Measurements from ENCODE around the gene DEXI. TPM values are rescaled to one million over a fixed set of nuclear protein-coding genes. Genes with fewer than 3 reads are reported as not detected.

The DEXI gene
- total and polyA plus RNA-seq, 9 of the 15 experiments (the other 6 are each of a cell fraction or from before 2014, with no cell fraction given): 2.9 to 40.1 (median 22.0) TPM

GRCh38 chr16:10944249-10945064 lies 2.2 kb upstream of the DEXI start, which contains the start of gene CLEC16A (continued):
- TF ChIP-seq ZZZ3 (IDR thresholded peaks at IDR 0.05): no peak
- TF ChIP-seq LARP7 (IDR thresholded peaks at IDR 0.05): peak; percentile 19; the same call in 1 of the 2 replicates
- peak; percentile 70; the same call in 1 of the 2 replicates for TF ChIP-seq POLR2A (conservative IDR thresholded peaks at IDR 0.05)
- TF ChIP-seq ZNF280A (IDR thresholded peaks at IDR 0.05; ENCODE audit: low read depth, partially characterized antibody): no peak
- TF ChIP-seq CTBP1 (IDR thresholded peaks at IDR 0.05; ENCODE audit: borderline replicate concordance): peak; percentile 85; the same call in 1 of the 2 replicates
- no peak for TF ChIP-seq RFX5 (IDR thresholded peaks at IDR 0.05; ENCODE audit: low read depth, low read length)
- TF ChIP-seq ETV6 (IDR thresholded peaks at IDR 0.05; ENCODE audit: borderline replicate concordance in 1 of 2, low read depth in 2 of 2, low read length in 1 of 2): no peak
- TF ChIP-seq ETV6 (CRISPR knock-in tag; IDR thresholded peaks at IDR 0.05; ENCODE audit: borderline replicate concordance): no peak
- no peak for TF ChIP-seq BRF1 (IDR thresholded peaks at IDR 0.05; ENCODE audit: borderline replicate concordance, extremely low read depth, insufficient read length)
- TF ChIP-seq RBM25 (IDR thresholded peaks at IDR 0.05; ENCODE audit: low read depth, low read length, severe bottlenecking): no peak
- no peak for TF ChIP-seq BDP1 (IDR thresholded peaks at IDR 0.05; ENCODE audit: insufficient read depth, insufficient read length)
- TF ChIP-seq TRIM25 (IDR thresholded peaks at IDR 0.05; ENCODE audit: borderline replicate concordance): no peak
- TF ChIP-seq C11orf30 (IDR thresholded peaks at IDR 0.05; ENCODE audit: low read depth): peak; percentile 41; the same call in 1 of the 2 replicates
- TF ChIP-seq ZNF3 (CRISPR knock-in tag; IDR thresholded peaks at IDR 0.05): no peak
- TF ChIP-seq SRSF7 (optimal IDR thresholded peaks at IDR 0.05; ENCODE audit: low read depth, low read length): no peak
- peak; percentile 100 for TF ChIP-seq ETS1 (conservative IDR thresholded peaks at IDR 0.05; ENCODE audit: control insufficient read depth, low read depth, low read length)
- TF ChIP-seq ZNF124 (CRISPR knock-in tag; IDR thresholded peaks at IDR 0.05): no peak
- peak; percentile 30; the same call in 1 of the 2 replicates for TF ChIP-seq SMARCE1 (IDR thresholded peaks at IDR 0.05)
- TF ChIP-seq HDAC8 (tag; IDR thresholded peaks at IDR 0.05): peak; percentile 34; the same call in 1 of the 2 replicates

Measured in K562 (cell line).